GM21390 (cell line): Measurements from ENCODE around the gene SLC9B2.

ENCODE experiments used
- ATAC-seq: cut with Tn5 transposase; IDR thresholded peaks from one replicate; pipeline ENCODE4 v1.9.1; 2021; ENCODE audit not compliant: unreplicated experiment

Gene SLC9B2

GRCh38 chr4:103075894-103076746 is 441 bp downstream of the SLC9B2 start:
- peak; percentile 50 for ATAC-seq

- peak; percentile 1 for ATAC-seq
These were observed 1.1 kb downstream of the SLC9B2 start for GRCh38 chr4:103075435-103075893.

- ATAC-seq = peak; percentile 35
These were observed 1.7 kb downstream of the SLC9B2 start for GRCh38 chr4:103074744-103075434.

GRCh38 chr4:103073792-103074438 is 2.6 kb downstream of the SLC9B2 start:
- ATAC-seq = no peak

GRCh38 chr4:103067841-103068547 is 8.6 kb downstream of the SLC9B2 start:
- ATAC-seq = no peak

- no peak for ATAC-seq
These were observed 16.0 kb downstream of the SLC9B2 start for GRCh38 chr4:103060453-103061148.

GRCh38 chr4:103054030-103054429 is 22.5 kb downstream of the SLC9B2 start:
- ATAC-seq = no peak

GRCh38 chr4:103052779-103053178 is 23.8 kb downstream of the SLC9B2 start:
- no peak for ATAC-seq

GRCh38 chr4:103052145-103052544 is 24.4 kb downstream of the SLC9B2 start:
- no peak for ATAC-seq

- ATAC-seq = no peak
These were observed 25.7 kb downstream of the SLC9B2 start for GRCh38 chr4:103050736-103051436.

GRCh38 chr4:103046416-103047290 is 29.9 kb downstream of the SLC9B2 start:
- peak; percentile 94 for ATAC-seq

GRCh38 chr4:103044183-103044582 is 32.4 kb downstream of the SLC9B2 start:
- no peak for ATAC-seq

- no peak for ATAC-seq
These were observed 40.4 kb downstream of the SLC9B2 start for GRCh38 chr4:103036169-103036568.

GRCh38 chr4:103032574-103032973 is 44.0 kb downstream of the SLC9B2 start:
- ATAC-seq = peak; percentile 82

- ATAC-seq = no peak
These were observed 45.8 kb downstream of the SLC9B2 start for GRCh38 chr4:103030791-103031190.

GRCh38 chr4:103029300-103029699 is 47.3 kb downstream of the SLC9B2 start:
- no peak for ATAC-seq

- no peak for ATAC-seq
These were observed 49.7 kb downstream of the SLC9B2 start for GRCh38 chr4:103026868-103027267.

GRCh38 chr4:103024996-103025395 is 51.6 kb downstream of the SLC9B2 start:
- no peak for ATAC-seq

GRCh38 chr4:103021120-103021519 is 55.4 kb downstream of the SLC9B2 start:
- no peak for ATAC-seq
